ENCODE data around the gene LDHD. TPM values are rescaled to one million over a fixed set of nuclear protein-coding genes. Genes with fewer than 3 reads are reported as not detected.

Gene LDHD
- total and polyA plus RNA-seq, 9 of the 15 experiments (the other 6 are each of a cell fraction or from before 2014, with no cell fraction given) = 0.19 to 0.86 (median 0.54) TPM; not detected in 3

DNA sequence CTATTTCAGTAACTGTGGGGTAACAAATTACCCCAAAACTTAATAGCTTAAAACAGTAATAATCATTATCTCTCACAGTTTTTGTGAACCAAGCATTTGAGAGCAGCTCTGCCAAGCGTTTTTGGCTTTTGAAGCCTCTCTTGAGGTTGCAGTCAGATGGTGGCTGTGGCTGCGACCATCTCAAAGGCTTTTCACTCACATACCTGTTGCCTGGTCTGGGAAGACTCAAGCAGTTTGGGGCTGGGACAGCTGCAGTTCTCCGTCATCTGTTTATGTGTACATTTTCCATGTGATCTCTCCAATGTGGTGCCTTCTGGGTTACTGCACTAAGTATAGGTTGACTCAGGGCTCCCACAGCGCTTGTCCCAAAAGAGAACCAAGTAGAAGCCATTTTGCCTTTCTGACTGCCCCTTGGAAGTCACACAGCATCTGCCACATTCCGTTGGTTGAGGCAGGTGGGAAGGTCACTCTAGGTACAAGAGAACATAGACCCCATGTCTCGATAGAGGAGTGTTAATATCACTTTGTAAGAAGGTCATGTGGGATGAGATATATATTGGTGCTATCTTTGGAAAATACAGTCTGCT lies 49.6 kb downstream of the LDHD start (continued):
- TF ChIP-seq TCF3 (CRISPR knock-in tag; IDR thresholded peaks at IDR 0.05) (no peak), POLR3A (IDR thresholded peaks at IDR 0.05; ENCODE audit: borderline replicate concordance, extremely low read depth, insufficient read depth, insufficient read length) (no peak), MTF1 (CRISPR knock-in tag; IDR thresholded peaks at IDR 0.05; ENCODE audit: borderline replicate concordance) (no peak), ZNF766 (CRISPR knock-in tag; conservative IDR thresholded peaks at IDR 0.05) (0 out of 2 replicates have a peak, but pooled peaks have one; percentile 30), ZBTB17 (CRISPR knock-in tag; IDR thresholded peaks at IDR 0.05) (0 out of 2 replicates have a peak, but pooled peaks have one; percentile 55), E2F3 (CRISPR knock-in tag; IDR thresholded peaks at IDR 0.05) (peak; percentile 39; the same call in 1 of the 2 replicates), HCFC1 (IDR thresholded peaks at IDR 0.05; ENCODE audit: low read depth, low read length) (no peak)
- TF ChIP-seq, protein P1, sequence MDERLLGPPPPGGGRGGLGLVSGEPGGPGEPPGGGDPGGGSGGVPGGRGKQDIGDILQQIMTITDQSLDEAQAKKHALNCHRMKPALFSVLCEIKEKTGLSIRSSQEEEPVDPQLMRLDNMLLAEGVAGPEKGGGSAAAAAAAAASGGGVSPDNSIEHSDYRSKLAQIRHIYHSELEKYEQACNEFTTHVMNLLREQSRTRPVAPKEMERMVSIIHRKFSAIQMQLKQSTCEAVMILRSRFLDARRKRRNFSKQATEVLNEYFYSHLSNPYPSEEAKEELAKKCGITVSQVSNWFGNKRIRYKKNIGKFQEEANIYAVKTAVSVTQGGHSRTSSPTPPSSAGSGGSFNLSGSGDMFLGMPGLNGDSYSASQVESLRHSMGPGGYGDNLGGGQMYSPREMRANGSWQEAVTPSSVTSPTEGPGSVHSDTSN (CRISPR knock-in tag; IDR thresholded peaks at IDR 0.05; ENCODE audit: low read depth) = no peak
- TF ChIP-seq, protein P1 (tag; conservative IDR thresholded peaks at IDR 0.05; ENCODE audit: low read depth) = no peak
- TF ChIP-seq, protein P2, sequence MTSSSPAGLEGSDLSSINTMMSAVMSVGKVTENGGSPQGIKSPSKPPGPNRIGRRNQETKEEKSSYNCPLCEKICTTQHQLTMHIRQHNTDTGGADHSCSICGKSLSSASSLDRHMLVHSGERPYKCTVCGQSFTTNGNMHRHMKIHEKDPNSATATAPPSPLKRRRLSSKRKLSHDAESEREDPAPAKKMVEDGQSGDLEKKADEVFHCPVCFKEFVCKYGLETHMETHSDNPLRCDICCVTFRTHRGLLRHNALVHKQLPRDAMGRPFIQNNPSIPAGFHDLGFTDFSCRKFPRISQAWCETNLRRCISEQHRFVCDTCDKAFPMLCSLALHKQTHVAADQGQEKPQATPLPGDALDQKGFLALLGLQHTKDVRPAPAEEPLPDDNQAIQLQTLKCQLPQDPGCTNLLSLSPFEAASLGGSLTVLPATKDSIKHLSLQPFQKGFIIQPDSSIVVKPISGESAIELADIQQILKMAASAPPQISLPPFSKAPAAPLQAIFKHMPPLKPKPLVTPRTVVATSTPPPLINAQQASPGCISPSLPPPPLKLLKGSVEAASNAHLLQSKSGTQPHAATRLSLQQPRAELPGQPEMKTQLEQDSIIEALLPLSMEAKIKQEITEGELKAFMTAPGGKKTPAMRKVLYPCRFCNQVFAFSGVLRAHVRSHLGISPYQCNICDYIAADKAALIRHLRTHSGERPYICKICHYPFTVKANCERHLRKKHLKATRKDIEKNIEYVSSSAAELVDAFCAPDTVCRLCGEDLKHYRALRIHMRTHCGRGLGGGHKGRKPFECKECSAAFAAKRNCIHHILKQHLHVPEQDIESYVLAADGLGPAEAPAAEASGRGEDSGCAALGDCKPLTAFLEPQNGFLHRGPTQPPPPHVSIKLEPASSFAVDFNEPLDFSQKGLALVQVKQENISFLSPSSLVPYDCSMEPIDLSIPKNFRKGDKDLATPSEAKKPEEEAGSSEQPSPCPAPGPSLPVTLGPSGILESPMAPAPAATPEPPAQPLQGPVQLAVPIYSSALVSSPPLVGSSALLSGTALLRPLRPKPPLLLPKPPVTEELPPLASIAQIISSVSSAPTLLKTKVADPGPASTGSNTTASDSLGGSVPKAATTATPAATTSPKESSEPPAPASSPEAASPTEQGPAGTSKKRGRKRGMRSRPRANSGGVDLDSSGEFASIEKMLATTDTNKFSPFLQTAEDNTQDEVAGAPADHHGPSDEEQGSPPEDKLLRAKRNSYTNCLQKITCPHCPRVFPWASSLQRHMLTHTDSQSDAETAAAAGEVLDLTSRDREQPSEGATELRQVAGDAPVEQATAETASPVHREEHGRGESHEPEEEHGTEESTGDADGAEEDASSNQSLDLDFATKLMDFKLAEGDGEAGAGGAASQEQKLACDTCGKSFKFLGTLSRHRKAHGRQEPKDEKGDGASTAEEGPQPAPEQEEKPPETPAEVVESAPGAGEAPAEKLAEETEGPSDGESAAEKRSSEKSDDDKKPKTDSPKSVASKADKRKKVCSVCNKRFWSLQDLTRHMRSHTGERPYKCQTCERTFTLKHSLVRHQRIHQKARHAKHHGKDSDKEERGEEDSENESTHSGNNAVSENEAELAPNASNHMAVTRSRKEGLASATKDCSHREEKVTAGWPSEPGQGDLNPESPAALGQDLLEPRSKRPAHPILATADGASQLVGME (CRISPR knock-in tag; IDR thresholded peaks at IDR 0.05) = 0 out of 2 replicates have a peak, but pooled peaks have one; percentile 54
- TF ChIP-seq, protein P3, sequence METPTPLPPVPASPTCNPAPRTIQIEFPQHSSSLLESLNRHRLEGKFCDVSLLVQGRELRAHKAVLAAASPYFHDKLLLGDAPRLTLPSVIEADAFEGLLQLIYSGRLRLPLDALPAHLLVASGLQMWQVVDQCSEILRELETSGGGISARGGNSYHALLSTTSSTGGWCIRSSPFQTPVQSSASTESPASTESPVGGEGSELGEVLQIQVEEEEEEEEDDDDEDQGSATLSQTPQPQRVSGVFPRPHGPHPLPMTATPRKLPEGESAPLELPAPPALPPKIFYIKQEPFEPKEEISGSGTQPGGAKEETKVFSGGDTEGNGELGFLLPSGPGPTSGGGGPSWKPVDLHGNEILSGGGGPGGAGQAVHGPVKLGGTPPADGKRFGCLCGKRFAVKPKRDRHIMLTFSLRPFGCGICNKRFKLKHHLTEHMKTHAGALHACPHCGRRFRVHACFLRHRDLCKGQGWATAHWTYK (CRISPR knock-in tag; IDR thresholded peaks at IDR 0.05) = peak; percentile 70; the same call in 1 of the 2 replicates
- TF ChIP-seq, protein P4, sequence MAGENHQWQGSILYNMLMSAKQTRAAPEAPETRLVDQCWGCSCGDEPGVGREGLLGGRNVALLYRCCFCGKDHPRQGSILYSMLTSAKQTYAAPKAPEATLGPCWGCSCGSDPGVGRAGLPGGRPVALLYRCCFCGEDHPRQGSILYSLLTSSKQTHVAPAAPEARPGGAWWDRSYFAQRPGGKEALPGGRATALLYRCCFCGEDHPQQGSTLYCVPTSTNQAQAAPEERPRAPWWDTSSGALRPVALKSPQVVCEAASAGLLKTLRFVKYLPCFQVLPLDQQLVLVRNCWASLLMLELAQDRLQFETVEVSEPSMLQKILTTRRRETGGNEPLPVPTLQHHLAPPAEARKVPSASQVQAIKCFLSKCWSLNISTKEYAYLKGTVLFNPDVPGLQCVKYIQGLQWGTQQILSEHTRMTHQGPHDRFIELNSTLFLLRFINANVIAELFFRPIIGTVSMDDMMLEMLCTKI (IDR thresholded peaks at IDR 0.05; ENCODE audit: partially characterized antibody) = no peak
- TF ChIP-seq, protein P5, sequence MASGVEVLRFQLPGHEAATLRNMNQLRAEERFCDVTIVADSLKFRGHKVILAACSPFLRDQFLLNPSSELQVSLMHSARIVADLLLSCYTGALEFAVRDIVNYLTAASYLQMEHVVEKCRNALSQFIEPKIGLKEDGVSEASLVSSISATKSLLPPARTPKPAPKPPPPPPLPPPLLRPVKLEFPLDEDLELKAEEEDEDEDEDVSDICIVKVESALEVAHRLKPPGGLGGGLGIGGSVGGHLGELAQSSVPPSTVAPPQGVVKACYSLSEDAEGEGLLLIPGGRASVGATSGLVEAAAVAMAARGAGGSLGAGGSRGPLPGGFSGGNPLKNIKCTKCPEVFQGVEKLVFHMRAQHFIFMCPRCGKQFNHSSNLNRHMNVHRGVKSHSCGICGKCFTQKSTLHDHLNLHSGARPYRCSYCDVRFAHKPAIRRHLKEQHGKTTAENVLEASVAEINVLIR (CRISPR knock-in tag; IDR thresholded peaks at IDR 0.05) = 0 out of 2 replicates have a peak, but pooled peaks have one; percentile 7
